GM12873 (cell line): ENCODE measurements around the gene RTCB.

Experiments
- CTCF ChIP-seq: IDR thresholded peaks from 2 replicates; pipeline ENCODE4 v1.5.1; 2012; ENCODE audit warnings: low read depth, mild to moderate bottlenecking, moderate library complexity, low read length, control low read depth; ENCODE audit not compliant: insufficient read depth; ENCODE audit errors: missing control alignments

RTCB gene

GRCh38 chr22:32411402-32411801 lies 645 bp downstream of the RTCB start:
- no peak for TF ChIP-seq CTCF

- no peak for TF ChIP-seq CTCF
Measured at GRCh38 chr22:32410459-32410858, 1.6 kb downstream of the RTCB start.

- TF ChIP-seq CTCF: no peak
Measured at GRCh38 chr22:32409977-32410376, 2.1 kb downstream of the RTCB start.

- no peak for TF ChIP-seq CTCF
Measured at GRCh38 chr22:32407936-32408335, 4.1 kb downstream of the RTCB start.

- TF ChIP-seq CTCF: no peak
Measured at GRCh38 chr22:32407312-32407711, 4.7 kb downstream of the RTCB start.

- TF ChIP-seq CTCF: no peak
Measured at GRCh38 chr22:32404021-32404420, 8.0 kb downstream of the RTCB start.

- TF ChIP-seq CTCF: no peak
Measured at GRCh38 chr22:32401486-32401885, 10.6 kb downstream of the RTCB start.

- TF ChIP-seq CTCF: no peak
Measured at GRCh38 chr22:32396746-32397145, 15.3 kb downstream of the RTCB start.
